HEK293 (cell line): ENCODE data around the gene CAPN7.

Experiments used
- BCL11B ChIP-seq: fragments of 450-650 bp; formaldehyde crosslinking; IDR thresholded peaks from 2 replicates; pipeline ENCODE4 v1.5.1; 2016; ENCODE audit warnings: low read depth, missing biosample characterization, missing genetic modification characterization
- BCL6B ChIP-seq: fragments of 450-650 bp; formaldehyde crosslinking; IDR thresholded peaks from 2 replicates; pipeline ENCODE4 v1.5.1; 2017; ENCODE audit warnings: missing biosample characterization, missing genetic modification characterization
- FEZF1 ChIP-seq: fragments of 450-650 bp; formaldehyde crosslinking; IDR thresholded peaks from 2 replicates; pipeline ENCODE4 v1.5.1; 2016; ENCODE audit warnings: missing biosample characterization, missing genetic modification characterization
- GLI2 ChIP-seq: fragments of 450-650 bp; formaldehyde crosslinking; IDR thresholded peaks from 2 replicates; pipeline ENCODE4; 2017; ENCODE audit warnings: missing biosample characterization, missing genetic modification characterization, low read depth, borderline replicate concordance
- HOXC10 ChIP-seq: sonication (generic); formaldehyde crosslinking; IDR thresholded peaks from 2 replicates; pipeline ENCODE4 v1.8.1; 2023; ENCODE audit warnings: mild to moderate bottlenecking, missing genetic modification reagents
- PATZ1 ChIP-seq: fragments of 450-650 bp; formaldehyde crosslinking; IDR thresholded peaks from 2 replicates; pipeline ENCODE4 v1.5.1; 2016; ENCODE audit warnings: missing biosample characterization, missing genetic modification characterization
- REST ChIP-seq: fragments of 450-650 bp; formaldehyde crosslinking; IDR thresholded peaks from 2 replicates; pipeline ENCODE4 v1.5.1; 2016; ENCODE audit warnings: missing biosample characterization, missing genetic modification characterization
- SP2 ChIP-seq: fragments of 450-650 bp; formaldehyde crosslinking; IDR thresholded peaks from 2 replicates; pipeline ENCODE4 v1.5.1; 2016; ENCODE audit warnings: missing biosample characterization, missing genetic modification characterization
- TSHZ1 ChIP-seq: fragments of 450-650 bp; formaldehyde crosslinking; IDR thresholded peaks from 2 replicates; pipeline ENCODE4 v1.5.1; 2016; ENCODE audit warnings: missing biosample characterization, missing genetic modification characterization, borderline replicate concordance
- ZBTB11 ChIP-seq: fragments of 450-650 bp; formaldehyde crosslinking; conservative IDR thresholded peaks from 2 replicates; pipeline ENCODE4 v1.5.1; 2016; ENCODE audit warnings: low read depth, missing biosample characterization, missing genetic modification characterization
- ZBTB20 ChIP-seq: fragments of 450-650 bp; formaldehyde crosslinking; IDR thresholded peaks from 2 replicates; pipeline ENCODE4 v1.5.1; 2016; ENCODE audit warnings: missing biosample characterization, missing genetic modification characterization
- ZBTB26 ChIP-seq: fragments of 450-650 bp; formaldehyde crosslinking; optimal IDR thresholded peaks from 2 replicates; pipeline ENCODE3; 2016; ENCODE audit warnings: missing biosample characterization, mild to moderate bottlenecking, missing genetic modification characterization
- ZNF132 ChIP-seq: fragments of 450-650 bp; formaldehyde crosslinking; IDR thresholded peaks from 2 replicates; pipeline ENCODE4 v1.5.1; 2017; ENCODE audit warnings: missing biosample characterization, missing genetic modification characterization, borderline replicate concordance
- ZNF157 ChIP-seq: fragments of 450-650 bp; formaldehyde crosslinking; IDR thresholded peaks from 2 replicates; pipeline ENCODE4 v1.5.1; 2016; ENCODE audit warnings: missing biosample characterization, missing genetic modification characterization
- ZNF19 ChIP-seq: fragments of 450-650 bp; formaldehyde crosslinking; IDR thresholded peaks from 2 replicates; pipeline ENCODE4; 2016; ENCODE audit warnings: missing biosample characterization, missing genetic modification characterization, low read depth
- ZNF23 ChIP-seq: fragments of 450-650 bp; formaldehyde crosslinking; IDR thresholded peaks from 2 replicates; pipeline ENCODE4 v1.5.1; 2016; ENCODE audit warnings: missing biosample characterization, missing genetic modification characterization, borderline replicate concordance
- ZNF394 ChIP-seq: fragments of 450-650 bp; formaldehyde crosslinking; IDR thresholded peaks from 2 replicates; pipeline ENCODE4 v1.5.1; 2016; ENCODE audit warnings: missing biosample characterization, missing genetic modification characterization, mild to moderate bottlenecking, moderate library complexity, borderline replicate concordance
- ZNF600 ChIP-seq: fragments of 450-650 bp; formaldehyde crosslinking; IDR thresholded peaks from 2 replicates; pipeline ENCODE4 v1.5.1; 2016; ENCODE audit warnings: missing biosample characterization, missing genetic modification characterization
- ZNF658 ChIP-seq: fragments of 450-650 bp; formaldehyde crosslinking; IDR thresholded peaks from 2 replicates; pipeline ENCODE4; 2016; ENCODE audit warnings: missing biosample characterization, missing genetic modification characterization
- ZNF792 ChIP-seq: fragments of 450-650 bp; formaldehyde crosslinking; IDR thresholded peaks from 2 replicates; pipeline ENCODE4 v1.5.1; 2016; ENCODE audit warnings: missing biosample characterization, missing genetic modification characterization
- ZSCAN5A ChIP-seq: fragments of 450-650 bp; formaldehyde crosslinking; IDR thresholded peaks from 2 replicates; pipeline ENCODE4 v1.5.1; 2016; ENCODE audit warnings: missing biosample characterization, missing genetic modification characterization

CAPN7 gene

GRCh38 chr3:15206662-15207576, 873 bp downstream of the CAPN7 start (continued):
- TF ChIP-seq PATZ1 (tag by site-specific recombination) (no peak), ZNF394 (0 out of 2 replicates have a peak, but pooled peaks have one; percentile 42), ZSCAN5A (no peak), ZBTB26 (tag by site-specific recombination) (peak; percentile 8), ZNF600 (tag by site-specific recombination) (peak; percentile 79), BCL6B (tag by site-specific recombination) (no peak), TSHZ1 (tag by site-specific recombination) (no peak), ZNF658 (no peak), ZNF792 (tag by site-specific recombination) (no peak), GLI2 (tag by site-specific recombination) (no peak), SP2 (tag by site-specific recombination) (peak; percentile 80), REST (tag by site-specific recombination) (no peak), BCL11B (tag by site-specific recombination) (no peak), ZBTB11 (tag by site-specific recombination) (no peak), FEZF1 (peak; percentile 70), ZBTB20 (tag by site-specific recombination) (peak; percentile 71), ZNF157 (tag by site-specific recombination) (no peak), ZNF19 (tag by site-specific recombination) (no peak), ZNF23 (no peak), HOXC10 (CRISPR knock-in tag) (no peak), ZNF132 (no peak)
